LoVo (cell line): Measurements from ENCODE around the gene MTLN.
"Not testable (repeated sequence)": the region's sequence is repeated elsewhere in the genome, so short reads cannot be mapped to it uniquely, and the experiment has no call there.

Source experiments
- DNase-seq: peaks from one replicate; pipeline ENCODE4 v3.0.0-alpha.2; 2016; ENCODE audit warnings: low spot score

Gene MTLN, protein sequence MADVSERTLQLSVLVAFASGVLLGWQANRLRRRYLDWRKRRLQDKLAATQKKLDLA

DNA sequence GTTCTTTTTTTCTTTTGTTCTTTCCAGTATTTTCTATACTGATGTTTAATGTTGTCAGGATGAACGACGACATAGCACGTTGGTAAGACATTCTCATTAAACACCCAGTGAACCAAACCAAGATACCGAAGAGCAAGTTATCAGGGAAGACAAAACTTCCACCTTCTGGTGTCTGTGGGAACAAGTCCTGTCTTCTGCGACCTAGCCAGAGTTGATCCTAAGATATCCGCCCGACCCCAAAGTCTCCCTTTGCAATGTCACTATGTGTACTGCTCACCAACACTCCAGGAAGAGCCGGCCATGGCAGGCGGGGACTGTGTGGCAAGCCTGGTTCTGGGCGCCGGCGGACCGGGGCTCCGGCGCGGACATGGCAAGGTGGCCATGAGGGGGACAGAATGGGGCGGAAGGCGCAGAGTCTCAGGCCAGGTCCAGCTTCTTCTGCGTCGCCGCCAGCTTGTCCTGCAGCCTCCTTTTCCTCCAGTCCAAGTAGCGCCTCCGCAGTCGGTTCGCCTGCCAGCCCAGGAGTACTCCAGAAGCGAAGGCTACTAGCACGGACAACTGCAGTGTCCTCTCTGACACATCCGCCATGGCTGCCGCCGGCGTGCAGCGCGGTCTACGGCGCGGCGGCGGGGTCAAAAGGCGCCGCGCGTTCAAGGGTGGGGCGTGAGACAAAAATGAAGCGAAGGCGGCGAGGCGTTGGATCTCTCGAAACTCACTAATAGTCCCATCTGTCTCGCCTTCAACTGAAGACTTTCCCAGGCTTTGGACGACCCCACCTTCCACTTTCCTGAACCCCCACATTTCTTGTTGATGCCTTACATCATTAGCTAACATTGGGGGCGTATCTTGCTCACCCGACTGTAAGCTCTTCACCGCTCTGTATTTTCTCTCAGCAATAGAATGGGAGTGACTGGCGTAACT lies at the start of gene MTLN:
TSS of gene MTLN (minus strand) at position 610 of the 921 bp plus-strand sequence. CDS start at position 588, 22 bp downstream.
- peak; percentile 75 for DNase-seq

DNA sequence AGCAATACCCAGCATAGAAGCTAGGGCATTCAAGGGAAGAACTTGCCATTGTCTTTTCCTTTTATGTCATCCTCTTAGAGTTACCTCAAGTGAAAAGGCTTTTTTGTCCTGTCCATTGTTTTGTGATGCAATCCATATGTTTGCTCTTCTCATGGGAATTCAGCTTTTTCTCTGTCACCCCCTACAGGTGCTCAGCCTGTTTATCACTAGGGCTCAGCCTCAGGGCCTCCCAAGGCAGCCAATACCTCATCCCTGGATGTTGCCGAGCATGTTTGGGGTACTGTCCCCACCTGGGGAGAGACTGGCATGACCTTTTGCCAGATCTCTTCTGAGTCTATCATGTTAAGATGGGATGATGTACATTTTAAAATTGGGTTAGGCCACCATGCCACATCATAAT lies 49.6 kb upstream of the MTLN start:
- DNase-seq, result not testable (repeated sequence)

DNA sequence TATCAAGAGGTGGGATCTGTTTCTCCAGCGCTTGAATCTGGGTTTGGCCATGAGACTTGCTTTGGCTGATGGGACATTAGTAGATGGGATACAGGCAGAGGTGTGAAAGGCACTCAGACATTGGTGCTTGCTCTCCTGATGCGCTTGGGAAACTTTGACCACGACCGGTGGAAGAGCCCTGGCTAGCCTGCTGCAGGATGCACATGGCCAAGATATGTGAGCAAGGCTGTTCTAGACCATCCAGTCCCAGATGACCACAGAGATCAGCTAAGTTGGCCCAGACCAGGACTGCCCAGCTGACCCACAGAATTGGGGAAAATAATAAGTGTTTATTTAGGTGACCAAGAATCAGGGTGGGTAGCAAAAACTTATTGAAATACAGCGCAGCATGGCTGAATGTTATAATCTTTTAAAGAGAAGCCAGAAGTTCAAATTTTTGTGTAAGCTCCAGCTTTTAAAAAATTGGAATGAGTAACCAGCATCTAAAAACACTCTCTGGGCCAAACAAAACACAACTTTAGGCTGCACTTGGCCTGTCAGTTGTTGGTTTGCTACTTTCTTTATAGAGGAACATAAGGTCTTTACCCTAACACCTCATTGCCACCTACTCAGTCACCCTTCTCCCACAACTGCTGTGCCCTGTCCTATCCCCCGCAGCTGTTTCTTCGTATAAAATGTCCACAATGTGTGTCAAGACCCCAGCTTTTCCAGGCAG lies 35.9 kb upstream of the MTLN start:
- not testable (repeated sequence) for DNase-seq

DNA sequence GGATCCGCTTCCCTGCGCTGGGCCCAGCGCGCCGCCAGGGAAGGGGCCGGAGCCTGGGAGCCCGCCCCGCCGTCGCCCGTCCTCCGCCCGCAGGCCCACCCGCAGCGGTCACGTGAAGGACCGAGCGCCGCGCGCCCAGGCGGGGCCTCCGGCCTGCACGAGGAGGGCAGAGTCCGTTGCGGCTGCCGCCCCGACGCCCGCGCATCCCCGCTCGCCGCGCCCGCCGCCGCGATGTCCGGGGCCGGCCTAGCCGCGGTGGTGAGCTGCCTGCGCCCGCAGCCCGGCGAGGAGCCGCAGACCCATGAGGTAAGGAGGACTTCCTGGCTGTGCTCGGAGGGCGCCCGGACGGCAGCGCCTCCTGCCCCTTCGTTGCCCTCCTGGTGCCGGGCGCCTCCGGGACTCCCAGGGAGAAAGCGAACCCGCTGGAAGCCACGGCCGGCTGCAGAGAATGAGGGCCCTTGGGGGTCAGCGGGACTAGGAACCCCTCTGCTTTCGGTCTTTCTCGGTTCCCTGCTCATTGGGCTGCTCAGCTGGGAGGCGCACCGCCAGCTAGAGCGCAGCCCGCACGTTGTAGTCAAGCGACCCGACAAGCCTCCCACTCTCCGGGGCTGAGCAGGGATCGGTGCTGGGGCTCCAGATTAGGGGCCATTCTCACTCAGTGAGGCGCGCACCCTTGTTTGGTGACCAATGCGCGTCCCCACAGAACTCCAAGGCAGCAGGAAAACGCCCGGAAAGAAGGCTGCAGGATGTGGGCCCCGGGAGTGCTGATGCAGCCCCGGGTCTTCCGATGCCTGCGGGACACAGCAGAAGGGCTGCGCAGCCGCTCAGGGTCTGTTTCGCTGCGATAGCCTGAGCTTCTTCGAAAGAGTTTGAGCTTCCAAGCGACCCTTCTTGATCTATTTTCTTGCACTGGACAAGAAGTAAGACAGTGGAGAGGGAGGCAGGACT lies 33.4 kb upstream of the MTLN start:
- DNase-seq, result not testable (repeated sequence)

DNA sequence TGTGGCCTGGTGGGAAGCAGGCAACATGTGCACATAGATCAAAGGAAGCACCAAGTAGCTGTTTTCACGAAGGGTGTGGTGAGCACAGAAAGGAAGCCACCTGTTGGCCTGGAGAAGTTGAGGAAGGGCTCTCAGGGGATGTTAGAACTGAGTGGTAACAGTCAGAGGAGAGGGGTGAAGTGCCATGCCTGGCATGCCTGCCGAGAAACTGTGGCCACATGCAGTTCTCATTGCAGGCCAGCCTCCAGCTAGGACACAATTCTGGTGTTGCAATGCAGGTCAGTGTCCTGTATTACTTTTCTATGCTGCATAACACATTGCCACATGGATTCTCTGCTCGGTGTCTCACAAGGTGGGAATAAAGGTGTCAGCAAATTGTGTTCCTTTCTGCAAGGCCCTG lies 30.9 kb upstream of the MTLN start:
- DNase-seq, result not testable (repeated sequence)

DNA sequence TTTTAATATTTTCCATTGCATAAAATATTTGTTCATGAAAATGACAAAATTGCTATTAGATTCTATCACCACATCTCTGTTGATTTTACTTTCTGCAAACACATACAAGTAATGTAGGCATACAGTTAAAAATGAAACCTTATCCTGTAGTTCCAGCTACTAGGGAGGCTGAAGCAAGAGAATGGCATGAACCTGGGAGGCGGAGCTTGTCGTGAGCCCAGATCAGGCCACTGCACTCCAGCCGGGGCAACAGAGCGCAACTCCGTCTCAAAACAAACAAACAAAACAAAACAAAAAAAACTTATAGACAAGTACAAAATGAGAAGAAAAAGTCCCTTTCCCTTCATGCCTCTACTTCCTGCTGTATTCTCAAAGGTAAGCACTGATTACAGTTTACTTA lies 22.2 kb upstream of the MTLN start:
- DNase-seq, result not testable (repeated sequence)

DNA sequence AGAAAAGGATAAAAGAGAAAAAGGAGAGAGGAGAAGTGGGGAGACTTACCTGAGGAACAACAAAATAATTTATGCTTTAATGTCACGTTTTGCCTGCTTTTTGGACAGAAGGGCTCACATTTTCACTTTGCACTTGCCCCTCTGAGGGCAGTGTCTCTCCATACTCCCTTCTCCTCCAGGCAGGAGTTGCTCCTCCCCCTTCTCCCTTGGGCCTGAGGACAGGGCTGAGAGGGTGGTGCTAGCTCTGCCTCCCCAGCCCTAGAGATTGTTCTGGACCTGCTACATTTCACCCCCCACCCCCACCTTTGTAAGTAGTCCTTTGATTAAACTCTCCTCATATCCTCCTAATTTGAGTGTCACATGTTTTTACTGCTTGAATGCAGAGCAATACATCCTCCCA lies 17.5 kb upstream of the MTLN start:
- DNase-seq, result not testable (repeated sequence)

DNA sequence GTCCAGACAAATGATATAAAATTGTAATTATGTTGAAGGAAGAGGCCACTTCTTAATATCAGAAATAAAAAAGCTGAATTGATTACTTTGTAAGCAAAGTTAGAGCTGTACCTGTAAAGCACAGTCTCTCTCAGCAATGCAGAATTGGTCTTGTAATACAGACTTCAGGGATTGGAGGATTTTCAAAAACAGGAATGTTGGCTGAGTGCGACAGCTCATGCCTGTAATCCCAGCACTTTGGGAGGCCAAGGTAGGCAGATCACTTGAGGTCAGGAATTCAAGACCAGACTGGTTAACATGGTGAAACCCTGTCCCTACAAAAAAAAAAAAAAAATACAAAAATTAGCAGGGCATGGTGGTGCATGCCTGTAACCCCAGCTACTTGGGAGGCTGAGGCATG lies 10.3 kb upstream of the MTLN start:
- DNase-seq, result not testable (repeated sequence)

DNA sequence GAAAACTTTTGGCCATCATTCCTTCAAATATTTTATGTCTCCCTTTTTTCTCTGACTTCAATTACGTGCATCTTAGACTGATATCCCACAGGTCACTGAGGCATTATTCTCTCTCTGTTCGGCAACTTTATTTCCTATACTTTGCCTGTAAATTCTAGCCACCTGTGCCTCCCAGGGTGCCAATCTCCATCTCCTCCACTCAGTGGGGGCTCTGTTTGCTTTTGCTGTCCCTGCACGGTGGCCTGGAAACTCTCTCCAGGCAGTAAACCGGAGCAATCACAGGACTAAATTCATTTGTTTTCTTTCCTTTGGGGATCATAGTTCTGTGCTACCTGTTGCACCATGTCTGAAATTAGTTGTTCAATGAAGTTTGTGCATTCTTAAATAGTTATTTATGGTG lies 9.6 kb upstream of the MTLN start:
- no peak for DNase-seq

DNA sequence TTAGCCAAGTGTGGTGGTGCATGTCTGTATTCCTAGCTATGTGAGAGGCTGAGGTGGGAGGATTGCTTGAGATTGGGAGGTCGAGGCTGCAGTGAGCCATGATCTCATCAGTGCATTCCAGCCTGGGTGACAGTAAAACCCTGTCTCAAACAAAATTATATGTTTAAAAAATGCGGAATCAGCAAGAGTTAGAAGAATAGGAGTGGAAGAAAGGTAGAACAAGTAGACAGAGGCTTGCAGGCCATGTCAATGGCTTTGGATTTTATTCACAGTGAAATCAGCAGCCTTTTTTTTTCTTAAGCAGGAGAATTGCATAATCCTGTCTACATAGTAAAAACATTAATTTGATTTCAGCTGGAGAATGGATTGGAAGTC lies 7.8 kb upstream of the MTLN start:
- no peak for DNase-seq

DNA sequence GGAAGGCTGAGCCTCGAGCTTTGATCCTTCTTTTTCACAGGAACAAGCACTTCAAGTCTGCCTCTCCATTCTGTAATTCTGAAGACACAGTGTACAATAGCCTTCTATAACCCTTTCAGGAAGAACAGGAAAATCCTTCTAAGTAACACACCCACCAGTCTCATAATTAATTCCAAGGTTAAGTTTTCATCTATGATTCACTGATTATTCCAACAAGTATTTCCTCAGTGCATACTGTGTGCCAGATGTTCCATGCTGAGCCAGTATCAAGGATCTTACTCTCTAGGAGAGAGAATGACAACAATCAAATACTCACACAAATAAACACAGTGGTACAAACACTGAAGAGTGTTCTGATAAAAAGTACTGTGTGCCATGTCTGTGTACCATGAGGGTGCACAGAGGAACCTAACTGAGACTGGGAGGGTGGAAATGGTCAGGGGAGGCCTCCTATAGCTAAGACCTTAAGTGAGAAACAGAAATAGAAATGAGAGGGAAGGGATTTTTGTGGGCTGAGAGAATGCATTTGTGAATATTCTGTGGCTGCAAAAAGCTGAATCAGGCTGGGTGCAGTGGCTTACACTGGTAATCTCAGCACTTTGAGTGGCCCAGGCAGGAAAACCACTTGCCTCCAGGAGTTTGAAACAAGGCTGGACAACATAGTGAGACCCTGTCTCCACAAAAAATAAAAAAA lies 7.3 kb upstream of the MTLN start:
- no peak for DNase-seq

DNA sequence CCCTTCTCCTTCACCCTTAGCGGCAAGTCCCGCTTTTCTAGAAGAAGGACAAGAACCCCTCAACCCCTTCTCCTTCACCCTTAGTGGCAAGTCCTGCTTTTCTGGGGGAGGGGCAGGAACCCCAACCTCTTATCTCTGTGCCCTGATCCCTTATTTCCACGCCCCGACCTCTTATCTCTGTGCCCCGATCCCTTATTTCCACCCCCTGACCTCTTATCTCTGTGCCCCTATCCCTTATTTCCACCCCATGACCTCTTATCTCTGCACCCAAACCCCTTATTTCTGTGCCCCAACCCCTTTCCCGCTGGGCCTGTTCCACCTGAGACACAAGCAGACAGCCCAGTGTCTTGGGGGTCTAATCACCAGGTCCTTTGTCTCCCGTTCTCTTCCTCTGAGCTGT lies 6.5 kb upstream of the MTLN start:
- not testable (repeated sequence) for DNase-seq

DNA sequence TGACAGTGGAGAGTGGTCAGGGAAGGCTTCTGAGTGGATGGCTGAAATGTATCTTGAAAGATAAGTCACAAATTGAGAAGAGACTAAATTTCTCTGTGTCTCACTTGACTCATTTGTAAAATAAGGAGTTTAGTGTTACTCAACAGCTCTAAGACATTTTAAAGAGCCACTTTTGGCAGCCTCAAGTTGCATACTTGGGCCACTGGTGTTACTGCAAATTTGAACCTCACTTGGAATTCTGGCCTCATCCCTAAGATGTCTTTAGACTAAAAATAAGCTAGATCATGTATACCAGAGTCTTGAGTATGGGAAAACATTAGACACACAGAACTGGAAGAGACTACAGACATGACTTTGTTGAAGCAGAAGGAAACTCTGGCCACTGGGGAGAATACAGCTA lies 4.5 kb upstream of the MTLN start:
- no peak for DNase-seq

DNA sequence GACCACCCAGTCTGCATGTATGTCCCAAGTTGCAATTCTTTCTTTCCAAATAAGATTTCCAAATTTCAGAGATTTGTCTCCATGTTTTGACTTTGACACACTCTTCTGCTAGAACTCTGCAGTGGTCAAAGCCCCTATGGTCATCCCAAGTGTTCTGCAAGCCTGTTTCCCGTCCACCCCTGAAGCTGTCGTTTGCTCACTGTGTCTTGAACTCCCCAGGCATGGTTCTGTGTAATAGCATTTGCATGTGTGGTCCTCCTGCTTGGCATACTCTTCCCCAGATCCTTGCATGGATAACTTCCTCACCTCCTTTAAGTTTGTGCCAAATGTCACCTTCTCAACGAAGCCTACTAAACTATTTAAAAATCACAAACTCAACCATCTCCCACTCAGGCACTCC lies 3.9 kb upstream of the MTLN start:
- no peak for DNase-seq

DNA sequence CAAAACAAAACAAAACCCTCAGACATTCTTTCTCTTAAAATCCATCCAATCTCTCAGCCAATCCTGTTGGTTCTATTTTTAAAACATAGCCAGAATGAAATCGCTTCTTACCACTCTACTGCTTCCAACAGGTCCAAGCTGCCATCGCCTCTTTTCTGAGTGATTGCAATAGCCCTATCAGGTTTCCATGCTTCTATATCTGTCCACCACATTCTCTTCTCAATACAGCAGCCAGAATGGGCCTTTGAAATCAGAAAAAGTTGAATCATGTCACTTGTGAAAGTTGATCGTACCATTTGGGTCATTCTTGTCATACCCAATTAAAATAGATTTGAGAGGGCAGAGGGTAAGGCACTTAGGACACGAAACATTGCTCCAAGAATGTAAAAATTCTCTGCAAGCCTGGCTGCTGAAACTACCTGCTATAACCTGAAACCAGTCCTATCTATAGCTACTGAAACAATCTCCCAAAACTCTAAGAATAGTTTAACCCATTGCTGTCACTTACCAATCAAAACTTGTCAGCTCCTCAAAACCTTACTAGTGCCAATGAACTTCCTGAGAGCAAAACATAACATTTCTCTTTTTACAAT lies 3.3 kb upstream of the MTLN start:
- DNase-seq, result no peak

DNA sequence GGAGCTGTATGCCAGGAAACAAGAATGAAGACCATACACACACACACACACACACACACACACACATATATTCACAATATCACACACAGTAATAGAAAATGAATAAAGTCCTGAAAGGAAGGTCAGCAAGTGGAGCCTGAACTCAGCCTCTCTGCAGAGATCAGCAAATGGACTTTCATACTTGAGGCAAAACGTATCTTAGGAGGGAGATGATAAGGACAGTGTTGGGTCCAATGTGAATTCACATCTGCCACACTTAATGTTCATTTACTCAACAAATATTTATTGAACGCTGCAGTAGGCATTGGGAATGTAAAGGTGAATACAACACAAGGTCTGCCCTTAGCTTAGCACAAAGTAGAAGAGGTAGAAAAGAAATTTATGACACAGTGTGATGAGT lies 2.7 kb upstream of the MTLN start:
- DNase-seq, result no peak

DNA sequence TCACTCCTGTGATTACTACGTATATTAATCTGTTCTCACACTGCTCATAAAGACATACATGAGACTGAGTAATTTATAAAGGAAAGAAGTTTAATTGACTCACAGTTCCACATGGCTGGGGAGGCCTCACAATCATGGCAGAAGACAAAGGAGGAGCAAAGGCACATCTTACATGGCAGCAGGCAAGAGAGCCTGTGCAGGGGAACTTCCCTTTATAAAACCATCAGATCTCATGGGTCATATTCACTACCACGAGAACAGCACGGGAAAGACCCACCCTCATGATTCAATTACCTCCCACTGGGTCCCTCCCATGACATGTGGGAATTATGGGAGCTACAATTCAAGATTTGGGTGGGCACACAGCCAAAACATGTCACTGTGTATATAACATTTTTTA lies 1.2 kb upstream of the MTLN start:
- DNase-seq, result not testable (repeated sequence)

DNA sequence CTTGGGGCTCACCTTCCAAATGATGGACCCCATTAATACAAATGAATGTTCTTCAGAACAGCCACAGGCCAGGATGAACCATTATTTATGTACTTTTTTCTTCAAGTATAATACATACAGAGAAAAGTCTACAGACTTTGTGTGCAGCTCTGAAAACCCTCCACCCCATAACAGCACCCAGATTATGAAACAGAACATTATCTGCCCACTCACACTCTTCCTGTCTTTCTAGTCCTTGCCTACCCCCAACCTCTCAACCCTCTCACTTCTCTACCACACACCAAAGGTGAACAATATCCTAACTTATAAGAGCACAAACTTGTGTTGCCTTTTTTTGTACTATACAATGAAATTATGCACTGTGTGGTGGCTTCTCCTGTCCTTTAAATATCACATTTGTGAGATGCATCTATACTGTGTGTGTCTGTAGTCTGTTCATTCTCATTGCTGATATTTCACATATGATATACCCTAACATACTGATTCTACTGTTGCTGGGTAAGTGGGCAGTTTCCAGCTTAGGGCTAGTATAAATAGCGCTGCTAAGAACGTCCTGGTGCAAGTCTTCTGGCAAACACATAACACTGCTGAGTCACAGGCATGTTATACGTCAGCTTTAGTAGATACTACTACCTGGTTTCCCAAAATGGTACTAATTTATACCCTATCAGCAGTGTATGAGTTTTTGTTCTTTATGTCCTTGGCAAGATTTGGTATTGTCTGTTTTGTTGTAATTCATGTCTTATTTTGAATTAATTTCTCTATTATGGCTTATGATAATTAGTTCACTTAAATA lies 6.5 kb downstream of the MTLN start:
- DNase-seq, result no peak

DNA sequence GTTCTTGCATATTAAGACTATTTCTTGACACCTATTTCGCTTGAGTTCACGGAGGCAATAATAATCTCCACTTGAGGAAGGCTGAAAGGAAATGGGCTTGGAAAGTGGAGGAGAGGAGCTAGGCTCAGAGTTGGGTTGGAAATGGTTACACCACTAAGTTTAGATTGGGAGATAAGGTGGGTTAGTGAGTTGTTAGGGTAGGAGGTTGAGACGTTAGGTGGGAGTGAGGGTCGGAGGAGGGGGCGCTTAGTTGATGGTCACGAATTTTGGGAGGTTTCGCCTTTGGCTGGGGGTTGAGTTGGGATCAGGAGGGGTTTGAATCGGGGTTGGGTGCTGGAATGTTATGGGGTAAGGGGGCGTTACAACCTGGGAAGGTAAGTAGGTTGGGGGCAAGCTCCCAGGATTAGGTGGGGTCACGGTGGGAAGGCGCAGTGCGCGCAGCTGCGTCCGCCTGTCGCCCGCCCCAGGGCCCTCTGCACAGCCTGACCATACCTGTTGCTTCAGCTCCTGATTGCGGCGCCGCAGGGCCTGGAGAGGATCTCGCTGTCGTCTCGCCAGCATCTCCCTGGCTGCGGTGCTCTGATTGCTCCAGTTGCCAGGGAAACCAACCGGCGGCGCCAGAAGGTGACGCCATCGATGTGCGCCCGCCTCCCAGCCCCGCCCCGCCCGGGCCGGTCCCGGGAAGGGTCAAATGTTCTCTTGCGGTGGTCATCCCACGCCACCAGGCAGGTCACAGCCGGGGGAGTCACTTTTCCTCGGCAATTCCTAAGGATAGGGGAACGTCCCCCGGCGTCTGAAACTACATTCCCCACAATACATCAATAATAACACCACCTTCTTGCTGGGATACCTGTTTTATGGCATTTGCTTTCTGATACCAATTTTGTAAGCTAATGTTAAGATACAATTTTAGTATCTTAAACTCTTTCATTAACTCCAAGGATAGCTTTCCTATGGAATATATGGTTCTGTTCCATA lies 7.7 kb downstream of the MTLN start, which contains the start of gene NPHP1:
TSS of gene NPHP1 (minus strand) at position 606 of the 978 bp plus-strand sequence. CDS start at position 561, 45 bp downstream.
- DNase-seq, result peak; percentile 81
